ENCODE measurements around the gene DIAPH2. TPM values are rescaled to one million over a fixed set of nuclear protein-coding genes. Genes with fewer than 3 reads are reported as not detected.
"Not testable (repeated sequence)": the region's sequence is repeated elsewhere in the genome, so short reads cannot be mapped to it uniquely, and the experiment has no call there.

DIAPH2 gene
- total and polyA plus RNA-seq, 2 experiments from 2014 or later = 16.2 to 56.6 TPM

DNA sequence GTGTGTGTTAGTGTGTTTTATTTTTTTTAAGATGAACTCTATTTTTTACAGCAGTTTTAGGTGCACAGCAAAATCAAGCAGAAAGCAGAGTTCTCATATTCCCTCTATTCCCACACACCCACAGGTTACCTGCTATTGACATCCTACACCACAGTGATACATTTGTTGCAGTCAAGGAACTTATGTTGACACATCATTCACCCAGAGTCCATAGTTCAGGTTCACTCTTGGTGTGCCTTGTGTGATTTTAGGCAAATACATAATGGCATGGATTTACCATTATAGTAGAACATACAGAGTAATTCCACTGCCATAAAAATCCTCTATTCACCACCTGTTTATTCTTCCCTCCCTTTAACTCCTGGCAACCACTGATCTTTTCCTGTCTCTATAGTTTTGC, 28.7 kb downstream of the DIAPH2 start (continued):
- TF ChIP-seq, protein P1, sequence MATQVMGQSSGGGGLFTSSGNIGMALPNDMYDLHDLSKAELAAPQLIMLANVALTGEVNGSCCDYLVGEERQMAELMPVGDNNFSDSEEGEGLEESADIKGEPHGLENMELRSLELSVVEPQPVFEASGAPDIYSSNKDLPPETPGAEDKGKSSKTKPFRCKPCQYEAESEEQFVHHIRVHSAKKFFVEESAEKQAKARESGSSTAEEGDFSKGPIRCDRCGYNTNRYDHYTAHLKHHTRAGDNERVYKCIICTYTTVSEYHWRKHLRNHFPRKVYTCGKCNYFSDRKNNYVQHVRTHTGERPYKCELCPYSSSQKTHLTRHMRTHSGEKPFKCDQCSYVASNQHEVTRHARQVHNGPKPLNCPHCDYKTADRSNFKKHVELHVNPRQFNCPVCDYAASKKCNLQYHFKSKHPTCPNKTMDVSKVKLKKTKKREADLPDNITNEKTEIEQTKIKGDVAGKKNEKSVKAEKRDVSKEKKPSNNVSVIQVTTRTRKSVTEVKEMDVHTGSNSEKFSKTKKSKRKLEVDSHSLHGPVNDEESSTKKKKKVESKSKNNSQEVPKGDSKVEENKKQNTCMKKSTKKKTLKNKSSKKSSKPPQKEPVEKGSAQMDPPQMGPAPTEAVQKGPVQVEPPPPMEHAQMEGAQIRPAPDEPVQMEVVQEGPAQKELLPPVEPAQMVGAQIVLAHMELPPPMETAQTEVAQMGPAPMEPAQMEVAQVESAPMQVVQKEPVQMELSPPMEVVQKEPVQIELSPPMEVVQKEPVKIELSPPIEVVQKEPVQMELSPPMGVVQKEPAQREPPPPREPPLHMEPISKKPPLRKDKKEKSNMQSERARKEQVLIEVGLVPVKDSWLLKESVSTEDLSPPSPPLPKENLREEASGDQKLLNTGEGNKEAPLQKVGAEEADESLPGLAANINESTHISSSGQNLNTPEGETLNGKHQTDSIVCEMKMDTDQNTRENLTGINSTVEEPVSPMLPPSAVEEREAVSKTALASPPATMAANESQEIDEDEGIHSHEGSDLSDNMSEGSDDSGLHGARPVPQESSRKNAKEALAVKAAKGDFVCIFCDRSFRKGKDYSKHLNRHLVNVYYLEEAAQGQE (IDR thresholded peaks at IDR 0.05; ENCODE audit: unreplicated experiment) = no peak
- TF ChIP-seq NANOG (IDR thresholded peaks at IDR 0.05; ENCODE audit: borderline replicate concordance) = no peak
- no peak for TF ChIP-seq ETS1 (IDR thresholded peaks at IDR 0.05)
- no peak for TF ChIP-seq ZNF114 (CRISPR knock-in tag; IDR thresholded peaks at IDR 0.05)
- no peak for TF ChIP-seq CTCF (conservative IDR thresholded peaks at IDR 0.05; ENCODE audit: low read depth in 2 of 2)
- no peak for TF ChIP-seq ZNF331 (CRISPR knock-in tag; IDR thresholded peaks at IDR 0.05; ENCODE audit: low read depth)
- TF ChIP-seq EZH2 (IDR thresholded peaks at IDR 0.05; ENCODE audit: low read depth, unreplicated experiment) = no peak

DNA sequence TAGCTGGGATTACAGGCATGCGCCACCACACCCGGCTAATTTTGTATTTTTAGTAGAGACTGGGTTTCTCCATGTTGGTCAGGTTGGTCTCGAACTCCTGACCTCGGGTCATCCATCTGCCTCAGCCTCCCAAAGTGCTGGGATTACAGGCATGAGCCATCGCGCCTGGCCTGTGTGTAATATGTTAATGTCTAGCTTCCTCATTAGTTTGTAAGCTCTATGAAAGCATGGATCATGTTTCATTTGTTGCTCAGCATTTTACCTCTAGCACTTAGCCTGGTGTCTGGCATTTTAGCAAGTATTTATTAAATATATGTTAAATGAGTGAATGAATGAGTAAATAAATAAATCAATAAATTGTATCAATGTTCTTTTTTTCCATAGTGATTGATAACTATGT, 29.8 kb downstream of the DIAPH2 start:
- H4K20me1 ChIP-seq (replicated peaks; ENCODE audit: insufficient read depth); ATAC-seq; H2AFZ ChIP-seq; H3K27ac Mint-ChIP-seq; H3K27ac ChIP-seq (ENCODE audit: low read depth); H3K79me2 ChIP-seq (replicated peaks; ENCODE audit: insufficient read depth); H3K4me3 Mint-ChIP-seq; H3K4me1 Mint-ChIP-seq; H3F3A ChIP-seq (replicated peaks; ENCODE audit: low read depth); H3K27me3 ChIP-seq (ENCODE audit: insufficient read depth); H3K4me2 ChIP-seq; H3K4me1 ChIP-seq (ENCODE audit: insufficient read depth); DNase-seq (ENCODE audit: low spot score); H3K4me3 ChIP-seq; H3K36me3 ChIP-seq (ENCODE audit: insufficient read depth); H3K27me3 Mint-ChIP-seq (ENCODE audit: insufficient read depth, low read depth, poor library complexity); H3K9me2 ChIP-seq (ENCODE audit: insufficient read depth): not testable (repeated sequence)
- peaks cover 10% of the 10 kb centered on the region; the same call in 2 of the 3 replicates for H3K9me3 Mint-ChIP-seq
- peaks cover 15% of the 10 kb centered on the region; the same call in 2 of the 3 replicates for H3K36me3 Mint-ChIP-seq (ENCODE audit: low read depth)

DNA sequence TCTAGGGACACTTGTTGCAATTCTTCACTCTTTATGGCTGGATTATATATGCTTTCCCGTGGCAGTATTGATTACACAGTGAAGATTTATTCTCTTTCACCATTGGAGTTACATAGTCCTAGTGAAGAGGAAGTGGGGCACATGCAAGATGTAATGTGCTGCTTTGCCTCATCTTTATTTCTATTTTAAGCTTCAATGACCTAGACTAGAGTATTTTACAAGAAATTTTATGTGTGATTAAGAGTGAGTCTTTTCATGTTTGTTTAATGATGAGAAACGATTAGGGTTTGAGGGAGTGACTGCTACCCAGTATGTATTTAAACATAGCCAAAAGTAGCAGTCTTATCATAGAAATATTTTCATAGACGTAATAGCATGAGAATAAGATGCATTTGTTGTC, 30.8 kb downstream of the DIAPH2 start:
- Mint-ChIP-seq H3K9me3 (peaks cover 14% of the 10 kb centered on the region; the same call in 2 of the 3 replicates), H3K27ac (no peak overlapping the region), H3K4me3 (no peak overlapping the region), H3K36me3 (ENCODE audit: low read depth) (peaks cover 16% of the 10 kb centered on the region; the same call in 2 of the 3 replicates), H3K4me1 (peaks cover 6% of the 10 kb centered on the region; the same call in 2 of the 3 replicates), H3K27me3 (ENCODE audit: insufficient read depth, low read depth, poor library complexity) (no peaks in the 10 kb centered on the region)
- no peaks in the 10 kb centered on the region for H3F3A ChIP-seq (replicated peaks; ENCODE audit: low read depth)
- no peaks in the 10 kb centered on the region for H3K27me3 ChIP-seq (ENCODE audit: insufficient read depth)
- no peaks in the 10 kb centered on the region for H4K20me1 ChIP-seq (replicated peaks; ENCODE audit: insufficient read depth)
- H3K36me3 ChIP-seq (ENCODE audit: insufficient read depth) = no peaks in the 10 kb centered on the region
- peaks cover 6% of the 10 kb centered on the region; the same call in 1 of the 2 replicates for H3K79me2 ChIP-seq (replicated peaks; ENCODE audit: insufficient read depth)
- ATAC-seq (no peak), DNase-seq (ENCODE audit: low spot score) (no peak)
- no peak overlapping the region for H3K4me3 ChIP-seq
- H3K4me1 ChIP-seq (ENCODE audit: insufficient read depth) = no peaks in the 10 kb centered on the region; the same call in 1 of the 2 replicates
- no peak overlapping the region for H2AFZ ChIP-seq
- no peak overlapping the region for H3K4me2 ChIP-seq
- no peak overlapping the region for H3K27ac ChIP-seq (ENCODE audit: low read depth)
- H3K9me2 ChIP-seq (ENCODE audit: insufficient read depth) = no peaks in the 10 kb centered on the region
- no peak for TF ChIP-seq CREB1 (CRISPR knock-in tag; IDR thresholded peaks at IDR 0.05; ENCODE audit: low read depth)
- no peak for TF ChIP-seq POLR2AphosphoS5 (IDR thresholded peaks at IDR 0.05; ENCODE audit: low read depth)
- TF ChIP-seq, protein P1 (IDR thresholded peaks at IDR 0.05; ENCODE audit: unreplicated experiment) = no peak
- no peak for TF ChIP-seq CTCF (conservative IDR thresholded peaks at IDR 0.05; ENCODE audit: low read depth in 2 of 2)
- no peak for TF ChIP-seq ZNF331 (CRISPR knock-in tag; IDR thresholded peaks at IDR 0.05; ENCODE audit: low read depth)
- TF ChIP-seq EZH2 (IDR thresholded peaks at IDR 0.05; ENCODE audit: low read depth, unreplicated experiment) = no peak
- TF ChIP-seq NANOG (IDR thresholded peaks at IDR 0.05; ENCODE audit: borderline replicate concordance) = no peak

Data from GM23338 (cell line).